GM18520 (cell line): ENCODE data around the gene FMNL3.
A peak's percentile ranks its signal among the peaks of the same experiment; 100 is the strongest.

Experiments
- ATAC-seq: cut with Tn5 transposase; IDR thresholded peaks from one replicate; pipeline ENCODE4 v1.9.1; 2021; ENCODE audit not compliant: unreplicated experiment

FMNL3 gene

DNA sequence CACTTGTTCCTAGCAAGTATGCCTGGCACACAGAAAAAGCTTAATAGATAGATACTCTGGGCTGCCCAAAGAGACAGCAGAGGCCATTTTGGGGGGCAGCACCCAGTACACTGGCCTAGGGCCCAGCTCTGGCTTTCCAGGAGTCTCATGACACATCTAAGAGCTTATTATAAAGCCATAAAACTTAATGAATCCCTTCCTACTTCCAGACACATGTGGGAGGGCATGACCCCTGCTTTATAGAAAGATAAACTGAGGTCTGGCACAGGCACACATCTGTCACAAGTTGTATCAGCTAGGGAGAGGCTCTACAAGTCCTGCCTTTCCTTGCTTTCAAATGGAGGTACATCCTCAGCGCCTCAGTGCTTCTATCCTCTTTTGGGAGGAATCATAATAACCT lies 27.1 kb downstream of the FMNL3 start:
- no peak for ATAC-seq

DNA sequence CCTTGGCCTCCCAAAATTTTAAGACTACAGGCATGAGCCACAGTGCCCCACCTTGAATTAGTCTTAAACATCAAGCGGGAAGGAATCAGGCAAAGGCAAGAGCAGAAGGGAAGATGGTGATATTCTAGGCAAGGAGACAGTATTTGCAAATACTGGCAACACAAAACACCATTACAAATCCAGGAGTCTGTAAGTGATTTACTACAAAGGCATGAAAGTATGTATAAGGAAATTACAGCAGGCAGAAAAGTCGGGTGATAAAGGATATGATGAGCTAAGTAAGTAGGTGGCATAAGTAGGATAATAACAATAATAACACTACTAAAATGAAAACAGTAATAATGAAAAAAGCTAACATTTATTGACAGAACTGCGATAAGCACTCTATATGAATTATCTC lies 28.5 kb downstream of the FMNL3 start:
- ATAC-seq: no peak

DNA sequence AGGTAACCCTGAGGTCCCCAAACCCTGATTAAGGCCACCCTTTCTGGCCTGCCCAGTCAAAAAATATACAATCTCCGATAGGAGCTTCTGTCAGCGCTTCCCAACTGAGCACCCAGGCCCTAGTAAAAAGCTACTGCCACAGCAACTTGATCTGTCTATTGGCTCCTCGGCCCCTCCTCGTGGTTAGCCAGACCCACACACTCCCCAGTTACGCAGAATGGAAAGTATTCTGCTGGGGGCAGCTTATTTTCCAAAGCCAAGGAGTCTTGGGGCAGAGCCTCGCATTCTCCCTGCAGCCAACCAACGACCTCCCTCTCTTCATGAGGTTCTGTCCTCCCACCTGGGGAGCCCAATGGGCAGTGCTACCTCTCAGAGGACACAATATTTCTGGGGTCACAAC lies 32.1 kb downstream of the FMNL3 start:
- no peak for ATAC-seq

DNA sequence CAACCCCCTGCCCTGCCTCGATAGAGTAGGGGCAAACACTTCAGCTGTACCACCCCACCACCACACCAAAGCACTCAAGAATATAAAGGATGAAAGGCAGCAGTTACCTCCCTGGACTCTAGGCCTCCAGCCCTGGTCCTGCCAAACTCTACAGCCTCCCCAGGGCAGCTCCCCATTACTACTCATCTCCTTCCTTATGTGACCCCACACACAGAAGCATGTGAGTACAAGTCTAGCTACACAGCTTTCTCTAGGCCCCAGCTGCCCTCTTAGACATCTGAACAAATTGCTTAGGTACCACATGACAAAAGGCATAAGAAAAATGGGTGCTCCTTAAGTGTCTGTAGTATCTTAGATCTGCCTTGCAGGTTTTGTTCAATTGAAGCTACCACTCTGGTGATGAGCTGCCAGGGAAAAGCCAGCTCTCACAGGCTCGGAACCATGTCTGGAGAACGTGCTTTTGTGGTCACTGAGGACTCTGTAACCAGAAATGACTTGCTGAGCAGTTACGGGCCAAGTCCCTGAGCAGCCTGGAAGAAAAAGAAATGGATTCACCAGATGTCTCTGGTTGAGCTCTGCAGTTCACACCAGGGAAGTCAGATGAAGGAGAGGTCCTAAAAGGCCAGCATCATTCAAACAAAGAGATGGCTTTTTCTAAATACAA lies 32.8 kb downstream of the FMNL3 start:
- ATAC-seq: no peak

DNA sequence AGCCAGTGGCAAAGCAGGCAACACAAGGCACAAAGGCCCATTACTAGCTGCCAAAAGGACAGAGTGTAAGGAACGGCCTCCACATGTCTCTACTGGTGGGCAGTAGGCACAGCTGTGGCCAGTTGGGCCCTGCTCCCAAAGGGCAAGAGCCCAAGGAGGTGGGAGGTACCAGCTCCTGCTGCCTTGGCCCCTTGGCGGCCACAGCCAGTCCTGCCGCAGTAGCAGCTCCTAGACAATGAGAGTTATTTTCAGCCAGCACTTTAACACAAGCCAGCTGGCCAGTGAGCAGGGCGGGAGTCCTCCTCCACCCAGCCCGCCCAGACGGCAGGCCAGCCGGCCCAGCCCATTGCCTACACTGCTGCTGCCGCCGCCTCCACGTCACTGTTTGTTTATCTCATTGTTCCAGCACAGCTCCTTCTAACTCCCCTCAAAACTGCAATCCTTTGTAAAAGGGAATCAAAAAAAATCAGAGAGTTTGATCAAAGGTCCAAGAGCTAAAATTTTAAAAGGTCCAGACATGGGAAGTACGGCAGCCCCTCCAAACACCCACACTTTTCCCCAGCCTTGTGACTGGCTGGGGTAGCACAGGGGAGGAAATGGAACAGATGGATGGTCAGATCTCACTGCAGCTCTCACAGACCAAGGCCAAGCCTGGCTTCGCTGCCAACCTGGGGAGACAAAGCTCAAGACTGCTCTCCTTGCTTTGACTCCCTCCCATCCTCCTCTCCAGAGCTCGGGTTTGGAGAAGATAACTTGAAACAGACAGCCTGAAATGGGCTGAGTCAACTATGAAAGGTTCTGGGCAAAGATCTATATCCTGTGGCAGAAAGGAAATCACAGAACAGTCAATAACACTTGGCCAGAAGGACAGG lies 33.5 kb downstream of the FMNL3 start:
- ATAC-seq: no peak

DNA sequence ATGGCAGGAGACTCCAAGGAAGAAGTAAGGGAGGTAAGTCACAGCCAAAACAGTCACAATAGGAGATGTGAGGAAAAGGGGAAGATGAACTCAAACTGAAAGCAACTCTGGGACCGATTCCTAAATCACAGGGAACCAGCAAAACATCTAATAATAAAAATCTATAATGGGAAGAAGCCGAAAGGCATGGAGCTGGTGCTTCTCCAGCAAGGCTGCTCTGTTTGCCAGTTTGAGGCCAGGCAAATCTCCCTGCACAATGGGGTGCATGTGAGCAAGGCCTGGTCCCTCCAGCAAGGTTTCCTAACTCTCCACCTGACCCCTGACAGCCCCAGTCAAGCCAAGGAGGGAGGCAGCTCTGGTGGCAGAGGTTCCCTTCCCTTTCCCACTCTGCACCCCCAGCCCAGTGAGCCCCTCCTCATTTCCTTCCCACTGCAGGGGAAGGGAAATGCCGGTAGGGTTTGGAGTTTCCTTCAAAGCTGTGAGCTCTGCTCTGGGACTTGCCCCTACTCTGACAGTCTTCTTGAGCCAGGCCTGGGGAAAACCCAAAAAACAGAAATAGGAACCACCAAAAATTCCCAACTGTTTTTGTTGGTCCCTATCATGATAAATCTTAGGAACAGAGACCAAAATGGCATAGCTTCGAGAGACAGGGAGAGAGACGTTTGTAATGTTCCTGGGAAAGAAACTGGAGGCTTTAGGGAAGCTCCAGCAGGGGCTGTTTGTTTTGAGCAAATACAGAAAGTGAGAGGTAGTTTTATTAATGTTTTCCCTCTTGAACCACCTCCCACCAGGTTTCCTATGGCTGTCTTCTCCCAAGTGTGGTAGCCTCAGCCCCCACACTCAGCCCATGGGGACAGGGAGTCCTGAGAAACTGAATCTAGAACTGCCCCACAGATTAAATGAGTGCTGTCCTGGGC lies 34.6 kb downstream of the FMNL3 start:
- no peak for ATAC-seq

DNA sequence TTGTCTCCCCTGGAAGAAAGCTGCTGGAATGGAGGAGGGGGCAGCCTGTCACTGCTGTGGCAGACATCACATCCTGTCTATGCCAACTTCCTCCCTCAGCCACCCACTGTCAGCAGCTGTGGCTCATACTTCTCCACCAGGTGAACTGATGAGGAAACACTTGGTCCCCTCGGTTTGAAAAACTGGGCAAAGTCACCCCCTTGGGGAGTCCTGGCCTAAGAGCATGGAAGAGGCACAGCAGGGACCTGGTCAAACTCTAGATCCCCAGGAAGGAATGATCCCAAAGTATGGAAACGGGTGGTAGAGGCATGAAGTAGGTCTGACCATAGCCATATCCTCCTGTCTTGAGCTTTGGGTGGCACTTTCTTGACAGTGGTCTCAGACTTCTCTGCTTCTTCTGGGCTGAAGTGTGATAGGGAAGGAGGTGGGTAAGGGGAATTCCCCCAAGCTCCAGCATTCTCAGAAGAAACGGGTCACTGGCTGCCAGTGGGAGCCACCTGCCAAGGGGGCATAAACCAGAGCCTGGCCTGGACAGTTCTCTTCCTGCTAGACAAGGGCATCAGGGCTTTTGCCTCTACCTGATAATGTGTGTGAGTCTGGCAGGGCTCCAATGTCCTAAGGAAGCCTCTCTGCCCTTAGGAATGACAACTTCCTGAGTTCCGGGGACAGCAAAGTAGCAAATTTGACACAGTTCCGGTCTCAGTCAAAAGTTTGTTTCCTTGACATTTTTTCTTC lies 36.0 kb downstream of the FMNL3 start:
- ATAC-seq: no peak

DNA sequence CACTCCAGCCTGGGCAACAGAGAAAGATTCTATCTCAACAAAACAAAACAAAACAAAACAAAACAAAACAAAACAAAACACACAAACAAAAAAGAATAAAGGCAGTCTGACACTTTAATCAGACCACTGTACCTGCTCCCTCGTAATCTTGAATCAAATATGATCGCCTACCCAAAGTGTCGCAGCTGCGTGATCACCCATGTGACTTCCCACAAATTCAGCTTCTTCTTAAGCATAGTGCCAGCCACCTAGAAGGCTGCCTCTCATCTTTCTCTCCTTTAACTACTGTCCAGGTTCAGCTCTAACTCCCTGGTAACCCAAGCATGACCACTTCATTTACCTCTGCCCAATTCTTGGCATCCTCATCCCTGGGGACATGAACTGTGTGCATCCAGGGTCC lies 37.4 kb downstream of the FMNL3 start:
- ATAC-seq: no peak

DNA sequence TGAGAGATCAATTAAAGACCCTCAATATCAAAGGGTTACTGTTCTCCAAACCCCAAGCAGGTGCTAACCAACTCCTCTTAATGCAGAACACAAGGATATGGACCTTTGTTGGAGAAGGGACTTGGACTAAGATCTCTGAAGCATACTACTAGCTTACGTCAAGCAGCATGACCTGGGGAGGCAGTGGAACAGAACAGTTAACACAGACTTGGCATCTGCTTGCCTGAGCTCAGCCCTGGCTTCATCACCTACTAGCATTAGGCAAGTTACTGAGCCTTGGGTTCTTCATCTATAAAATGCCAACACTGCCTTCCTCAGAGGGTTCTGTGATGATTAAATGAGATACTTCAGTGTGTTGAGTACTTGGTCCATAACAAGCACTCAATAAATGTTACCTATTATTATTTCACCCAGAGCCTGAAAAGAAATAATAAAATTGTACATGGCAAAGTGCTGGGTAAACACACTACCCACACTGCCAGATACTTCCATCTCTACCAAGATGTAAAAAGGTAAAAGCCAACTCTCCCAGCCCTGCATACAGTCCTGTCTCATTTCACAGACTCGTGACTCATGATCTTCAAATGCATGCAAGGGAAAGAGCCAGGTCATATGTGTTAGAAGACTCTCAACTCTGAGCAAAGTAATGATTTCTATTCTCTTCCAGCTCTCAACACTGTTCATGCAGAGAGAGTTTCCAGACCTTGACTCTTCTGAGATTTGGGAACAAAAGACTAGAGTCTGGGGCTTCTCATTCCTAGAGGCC lies 39.7 kb downstream of the FMNL3 start:
- ATAC-seq: no peak

DNA sequence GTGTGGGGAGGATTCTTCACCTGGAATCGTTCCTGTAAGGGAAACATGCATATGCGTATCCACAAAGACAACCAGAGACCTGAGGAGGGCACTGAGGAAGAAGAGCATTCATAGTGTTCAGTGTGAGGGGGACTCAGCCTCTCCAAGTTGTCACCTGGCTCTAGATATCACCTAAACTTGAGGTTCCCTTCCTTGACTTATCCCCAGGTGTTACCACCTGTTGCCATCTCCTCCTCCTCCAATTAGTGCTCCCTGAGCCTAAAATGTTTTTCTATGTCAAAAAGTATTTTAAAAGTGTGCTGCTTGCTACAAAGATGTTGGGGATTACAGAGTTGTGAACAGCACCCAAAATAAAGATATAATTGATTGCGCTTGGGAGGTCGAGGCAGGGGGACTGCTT lies 41.0 kb downstream of the FMNL3 start:
- no peak for ATAC-seq

DNA sequence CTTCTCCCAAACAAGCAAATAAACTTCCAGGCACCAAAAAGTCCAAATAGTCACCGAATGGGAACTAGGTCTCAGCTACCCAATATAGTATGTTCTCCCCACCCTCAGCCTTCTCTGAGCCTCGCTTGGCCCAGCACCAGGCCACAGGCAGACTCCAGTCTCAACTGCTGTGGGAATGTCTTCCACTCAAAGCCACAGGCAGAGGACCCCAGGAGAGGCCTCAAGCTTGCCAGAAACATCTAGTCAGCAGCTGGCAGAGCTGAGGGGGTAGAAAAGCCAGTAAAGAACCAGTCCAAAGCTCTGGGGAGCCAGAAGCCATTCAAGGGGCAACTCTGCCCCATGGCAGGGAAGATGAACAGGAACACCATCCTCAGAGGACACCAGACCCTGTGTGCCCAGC lies 41.8 kb downstream of the FMNL3 start:
- no peak for ATAC-seq

DNA sequence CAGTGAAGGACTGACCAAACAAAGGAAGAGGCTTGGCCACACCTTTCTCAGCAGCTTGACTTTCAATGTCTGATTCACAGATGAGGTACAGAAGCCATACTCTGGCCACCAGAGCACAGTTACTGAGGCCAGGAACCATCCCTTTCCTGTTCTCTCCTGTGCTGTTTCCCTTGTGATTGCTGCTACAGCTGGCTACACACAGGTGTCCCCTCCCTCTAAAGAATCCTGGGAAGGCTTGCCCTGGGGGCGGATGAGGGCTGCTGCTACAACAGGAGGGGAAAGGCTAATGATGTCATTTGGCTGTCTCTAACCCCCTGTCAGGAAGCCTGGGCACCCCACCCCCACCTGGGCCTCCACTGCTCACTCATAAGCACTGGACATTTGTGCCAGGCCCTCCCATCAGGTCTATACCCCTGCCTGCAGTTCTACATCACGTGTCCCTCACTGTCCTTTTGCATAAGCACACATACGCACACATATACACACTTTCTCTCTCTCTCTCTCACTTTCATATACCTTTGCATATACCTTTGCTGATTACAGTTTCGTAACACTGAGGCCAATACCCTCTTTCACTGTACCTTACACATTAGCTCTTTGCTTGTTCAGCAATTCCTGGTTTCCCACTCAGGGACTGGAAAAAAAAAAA lies 42.5 kb downstream of the FMNL3 start:
- ATAC-seq: peak; percentile 64

DNA sequence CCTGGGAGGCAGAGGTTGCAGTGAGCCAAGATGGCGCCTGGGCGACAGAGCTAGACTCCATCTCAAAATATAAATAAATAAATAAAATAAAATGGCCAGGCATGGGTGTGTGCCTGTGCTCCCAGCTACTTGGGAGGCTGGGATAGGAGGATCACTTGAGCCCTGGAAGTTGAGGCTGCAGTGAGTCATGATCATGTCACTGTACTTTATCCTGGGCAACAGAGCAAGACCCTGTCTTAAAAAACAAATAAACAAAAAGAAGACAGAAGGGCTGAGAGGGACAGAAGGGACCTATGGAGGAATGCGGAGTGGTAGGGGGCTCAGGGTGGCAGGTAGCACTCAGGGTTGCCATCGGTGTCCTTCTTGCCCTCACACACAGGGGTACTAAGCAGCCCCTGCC lies 43.0 kb downstream of the FMNL3 start:
- ATAC-seq: no peak

DNA sequence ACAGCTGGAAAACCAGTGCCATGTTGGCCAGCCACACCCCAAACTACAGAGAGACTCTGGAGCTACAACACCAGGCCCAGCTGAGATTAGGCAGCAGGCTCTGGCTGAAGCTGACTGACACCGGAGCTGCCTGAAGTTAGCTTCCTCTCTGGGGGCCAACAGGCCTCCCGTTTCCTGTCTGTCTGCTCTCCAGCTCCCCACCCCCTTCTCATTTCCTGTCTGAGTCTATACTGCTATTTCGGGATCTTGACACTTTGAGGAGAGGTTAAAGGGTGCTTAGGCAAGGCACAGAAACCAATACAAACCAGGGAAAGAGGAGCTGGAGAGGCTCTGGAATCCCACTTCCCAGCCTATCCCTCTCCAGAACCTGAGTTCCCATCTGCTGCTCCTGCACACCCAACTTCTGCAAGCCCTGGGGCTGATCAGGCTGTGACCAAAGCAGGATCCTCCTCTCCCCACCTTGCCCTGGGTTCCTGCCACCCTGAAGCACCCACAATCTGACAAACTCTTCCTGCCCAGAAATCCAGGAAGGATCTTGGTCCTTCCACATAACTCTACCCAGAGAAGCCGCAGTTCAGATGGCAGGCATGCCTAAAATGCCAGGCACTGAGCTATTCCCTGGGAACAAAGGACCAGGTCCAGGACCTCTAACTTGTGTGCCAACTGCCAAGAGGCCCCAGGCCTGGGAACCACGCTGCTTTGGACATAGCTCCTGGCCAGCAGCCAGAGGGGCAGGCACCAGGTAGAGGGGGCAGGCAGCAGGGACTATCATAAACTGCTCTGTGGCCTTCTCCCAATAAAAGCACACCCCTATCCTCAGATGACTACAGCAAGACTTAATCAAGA lies 44.0 kb downstream of the FMNL3 start:
- no peak for ATAC-seq

DNA sequence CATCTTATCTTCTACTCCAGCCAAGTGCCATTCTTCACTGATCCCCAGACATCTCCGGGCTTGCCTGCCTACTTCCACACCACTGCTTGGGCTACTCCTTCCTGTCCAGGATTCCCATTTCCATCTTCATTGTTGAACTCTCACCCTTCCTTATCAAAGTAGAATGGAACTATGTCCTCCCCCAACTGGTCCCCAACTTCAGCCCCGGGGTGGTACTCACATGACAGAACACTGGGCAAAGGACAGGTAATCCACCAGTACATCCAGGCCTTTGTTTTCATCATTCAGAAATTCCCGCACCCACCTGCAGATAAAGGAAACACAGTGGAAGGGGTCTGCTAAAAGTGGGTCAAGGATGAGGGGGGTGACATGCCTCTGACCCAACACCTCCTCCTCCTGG lies 45.5 kb downstream of the FMNL3 start:
- no peak for ATAC-seq

DNA sequence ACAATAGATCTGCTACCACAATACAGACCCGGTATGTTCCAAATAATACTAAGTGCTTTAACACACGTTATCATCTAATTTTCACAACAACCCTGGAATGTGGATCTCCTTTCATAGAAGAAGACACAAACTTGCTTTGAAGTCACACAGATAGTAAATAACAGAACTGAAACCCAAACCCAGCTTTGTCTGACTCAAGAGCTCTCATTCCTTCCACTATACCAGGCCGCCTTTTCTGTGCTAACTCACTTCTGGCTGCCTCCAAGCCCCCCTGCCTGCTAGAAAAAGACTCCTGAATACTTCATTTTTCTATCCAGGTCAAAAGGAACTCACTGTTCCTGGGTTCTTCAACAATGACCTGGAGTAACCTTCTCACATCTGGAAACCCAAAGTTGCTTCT lies 46.0 kb downstream of the FMNL3 start:
- no peak for ATAC-seq

DNA sequence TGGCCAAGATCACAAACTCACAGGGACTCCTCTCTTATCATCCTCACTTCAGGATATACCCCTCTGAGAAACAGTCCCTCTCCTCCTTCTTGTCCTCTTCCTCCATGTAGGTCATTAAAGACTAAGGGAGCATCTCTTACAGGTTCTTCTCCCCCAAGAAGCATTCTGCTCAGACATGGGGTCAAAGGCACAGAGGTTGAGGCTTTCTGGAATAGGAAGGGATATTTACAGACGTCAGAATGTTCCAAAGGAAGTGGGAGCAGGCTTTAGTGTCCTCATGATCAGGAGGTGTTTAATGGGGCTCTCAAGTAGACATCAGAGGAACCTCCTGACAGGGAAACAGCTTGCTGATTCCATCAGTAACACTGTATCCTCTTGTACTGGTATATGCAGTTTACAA lies 47.5 kb downstream of the FMNL3 start:
- ATAC-seq: no peak

DNA sequence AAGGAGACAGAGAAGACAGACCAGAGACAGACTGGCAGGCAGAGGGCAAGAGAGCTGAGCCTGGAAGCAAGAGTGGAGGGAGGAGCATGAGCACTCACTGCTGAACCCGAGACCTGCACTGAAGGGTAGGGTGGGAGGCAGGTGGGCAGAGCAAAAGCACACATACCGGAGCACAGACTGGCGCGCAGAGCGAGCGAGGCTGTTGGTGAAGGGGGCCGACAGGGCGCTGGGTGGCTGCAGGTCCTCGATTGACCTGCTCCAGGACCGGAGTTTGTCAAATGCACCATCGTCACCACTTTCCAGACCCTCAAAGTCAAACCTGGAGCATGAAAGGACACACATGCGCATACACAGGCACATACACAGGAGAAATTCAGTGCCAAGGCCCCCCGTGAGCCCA lies 48.9 kb downstream of the FMNL3 start:
- no peak for ATAC-seq
